HUES64 (cell line): ENCODE data around the gene NCS1.

Source experiments
- H3K27ac ChIP-seq: 2 replicates; pipeline ENCODE4 v1.7.0; 2013; ENCODE audit warnings: low read depth, low read length, inconsistent platforms
- H3K27me3 ChIP-seq: 2 replicates; pipeline ENCODE4 v1.6.1; 2013; ENCODE audit warnings: mild to moderate bottlenecking, low read length; ENCODE audit not compliant: insufficient read depth
- H3K36me3 ChIP-seq: 2 replicates; pipeline ENCODE4 v1.6.1; 2013; ENCODE audit warnings: mild to moderate bottlenecking, low read length; ENCODE audit not compliant: insufficient read depth
- H3K4me1 ChIP-seq: 2 replicates; pipeline ENCODE4 v1.6.1; 2013; ENCODE audit warnings: mild to moderate bottlenecking, low read length, moderate library complexity; ENCODE audit not compliant: insufficient read depth
- H3K4me3 ChIP-seq: 2 replicates; pipeline ENCODE4 v1.5.1; 2013; ENCODE audit warnings: mild to moderate bottlenecking, low read length, moderate library complexity
- H3K9ac ChIP-seq: 2 replicates; pipeline ENCODE4 v1.6.1; 2013; ENCODE audit warnings: mild to moderate bottlenecking, low read depth, low read length
- H3K9me3 ChIP-seq: 2 replicates; pipeline ENCODE4 v1.6.1; 2013; ENCODE audit warnings: low read depth, low read length; ENCODE audit not compliant: insufficient read depth
- WGBS: fragments of 150-250, 120-280 bp; methylation state at CpG from one replicate; pipeline ENCODE4 v1.1.7; 2013; ENCODE audit warnings: missing lambda C conversion rate; 5-methylcytosine and 5-hydroxymethylcytosine counted together

The NCS1 gene

DNA sequence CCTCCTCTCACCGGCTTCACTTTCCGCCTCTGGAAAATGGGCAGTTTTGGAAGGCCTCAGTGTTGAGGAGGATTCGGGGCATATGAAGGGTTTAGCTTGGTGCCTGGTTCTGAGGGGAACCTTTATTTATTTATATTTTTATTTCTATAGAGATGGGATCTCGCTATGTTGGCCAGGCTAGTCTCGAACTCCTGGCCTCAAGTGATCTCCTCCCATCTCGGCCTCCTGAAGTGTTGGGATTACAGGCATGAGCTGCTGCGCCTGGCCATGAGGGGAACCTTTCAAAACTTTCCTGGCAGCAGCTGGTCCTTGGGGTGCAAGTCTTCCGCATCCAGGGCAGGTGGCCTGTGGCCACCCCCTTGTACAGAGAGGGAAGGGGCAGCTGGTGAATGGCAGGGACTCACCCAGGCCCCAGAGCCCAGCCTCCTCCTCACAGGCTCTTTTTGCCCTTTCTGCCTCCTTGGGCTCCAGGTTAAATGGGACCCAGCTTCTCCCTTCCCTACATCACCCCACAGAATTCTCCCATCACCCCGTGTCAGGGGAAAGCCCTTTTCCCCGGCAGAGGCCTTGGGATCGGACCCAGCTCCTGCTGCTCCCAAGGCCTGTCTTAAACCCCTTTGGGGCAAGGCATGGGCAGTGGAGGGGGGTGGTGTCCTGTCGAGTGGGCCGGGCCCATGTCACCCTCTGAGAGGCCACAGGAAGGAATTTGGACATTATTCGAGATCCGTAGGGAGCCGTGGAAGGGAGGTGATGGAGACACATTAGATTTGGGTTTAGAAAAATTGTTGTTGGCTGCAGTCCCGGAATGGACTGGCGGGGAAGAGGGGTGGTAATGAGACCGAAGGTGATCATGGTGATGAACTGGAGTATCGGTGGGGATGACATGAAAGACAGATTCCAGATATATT is 5.9 kb downstream of the NCS1 start:
- Histone ChIP-seq H3K9ac (no peak overlapping the region), H3K36me3 (no peaks in the 10 kb centered on the region), H3K9me3 (no peaks in the 10 kb centered on the region), H3K4me3 (no peak overlapping the region), H3K27ac (no peak overlapping the region), H3K4me1 (peaks cover 3% of the 10 kb centered on the region), H3K27me3 (no peaks in the 10 kb centered on the region)
- 92% methylated on average over 19 of the region's 20 CpGs for WGBS

DNA sequence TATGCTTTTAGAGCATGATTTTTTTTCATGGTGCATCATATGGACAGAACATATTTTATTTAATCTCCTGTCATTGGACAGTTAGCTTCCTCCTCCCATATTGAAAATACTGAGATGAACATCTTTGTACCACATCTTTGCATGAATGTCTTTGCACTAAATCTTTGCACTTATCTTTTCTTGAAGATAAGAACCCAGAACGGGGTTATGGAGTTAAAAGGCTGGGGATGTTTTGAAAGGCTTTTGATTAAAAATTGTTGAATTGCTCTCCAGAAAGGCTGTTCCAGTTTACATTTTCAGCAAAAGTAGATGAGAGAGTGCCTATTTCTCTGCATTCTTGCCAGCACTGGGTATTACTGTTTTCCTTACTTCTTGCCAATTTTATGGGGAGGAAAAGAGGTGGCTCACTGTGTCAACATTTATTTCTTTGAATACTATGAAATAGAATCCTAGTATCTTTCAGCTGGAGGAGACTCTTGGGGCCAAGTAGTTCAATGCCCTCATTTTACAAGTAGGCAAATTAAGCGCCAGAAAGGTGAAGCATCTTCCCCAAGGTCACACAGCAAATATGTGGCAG is 7.2 kb downstream of the NCS1 start:
- H3K27me3 ChIP-seq = no peaks in the 10 kb centered on the region
- no peak overlapping the region for H3K9ac ChIP-seq
- no peak overlapping the region for H3K4me3 ChIP-seq
- 92% methylated on average over 2 of the region's 2 CpGs for WGBS
- no peaks in the 10 kb centered on the region for H3K36me3 ChIP-seq
- no peak overlapping the region for H3K27ac ChIP-seq
- H3K9me3 ChIP-seq = no peaks in the 10 kb centered on the region
- H3K4me1 ChIP-seq = peaks cover 7% of the 10 kb centered on the region

- Histone ChIP-seq H3K4me3 (no peak overlapping the region), H3K9me3 (no peaks in the 10 kb centered on the region), H3K4me1 (peaks cover 13% of the 10 kb centered on the region), H3K27me3 (no peaks in the 10 kb centered on the region), H3K36me3 (no peaks in the 10 kb centered on the region), H3K27ac (no peak overlapping the region), H3K9ac (no peak overlapping the region)
- 95% methylated on average over 12 of the region's 12 CpGs for WGBS
Observed at GRCh38 chr9:130180516-130180915, 8.3 kb downstream of the NCS1 start.

GRCh38 chr9:130181678-130182380 is 9.6 kb downstream of the NCS1 start:
- Histone ChIP-seq H3K36me3 (no peaks in the 10 kb centered on the region), H3K4me3 (no peak overlapping the region), H3K27ac (no peak overlapping the region), H3K9ac (no peak overlapping the region), H3K9me3 (no peaks in the 10 kb centered on the region), H3K4me1 (peaks cover 26% of the 10 kb centered on the region), H3K27me3 (no peaks in the 10 kb centered on the region)
- 95% methylated on average over 33 of the region's 33 CpGs for WGBS

- H3K9ac ChIP-seq = peak overlapping the region; percentile 33; the same call in 1 of the 2 replicates
Observed at GRCh38 chr9:130182381-130182909, 10.2 kb downstream of the NCS1 start.

DNA sequence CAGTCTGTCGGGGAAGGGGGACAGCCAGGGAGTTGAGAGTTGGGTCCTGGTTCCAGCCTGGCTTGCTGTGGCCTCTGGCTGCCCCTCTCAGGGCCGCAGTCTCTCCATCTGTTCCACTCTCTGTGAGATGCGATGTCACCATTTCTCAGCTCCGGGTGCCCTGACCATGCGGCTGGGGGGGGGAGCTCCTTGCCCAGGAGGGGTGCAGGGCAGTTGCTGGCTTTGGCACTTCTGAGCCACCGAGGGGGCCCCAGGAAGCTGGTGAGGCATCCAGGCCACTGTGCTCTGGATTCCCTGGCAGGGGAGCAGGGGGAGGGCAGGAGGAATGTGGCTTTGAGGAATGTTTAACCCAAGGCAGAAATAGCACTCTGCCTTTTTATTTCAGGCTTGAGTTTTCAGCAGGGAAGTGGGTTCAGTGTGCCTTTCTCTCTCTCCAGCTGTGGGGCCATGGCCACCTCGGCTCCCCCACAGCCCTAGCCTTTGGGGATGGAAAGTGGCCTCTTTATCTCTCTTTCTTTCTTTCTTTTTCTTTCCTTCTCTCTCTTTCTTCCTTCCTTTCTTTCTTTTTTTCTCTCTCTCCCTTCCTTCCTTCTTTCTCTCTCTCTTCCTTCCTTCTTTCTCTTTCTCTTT is 11.0 kb downstream of the NCS1 start:
- 62% methylated on average over 7 of the region's 7 CpGs for WGBS

More at GRCh38 chr9:130182381-130182909, 10.2 kb downstream of the NCS1 start:
- H3K4me1 ChIP-seq = peaks cover 30% of the 10 kb centered on the region
- H3K27me3 ChIP-seq = no peaks in the 10 kb centered on the region
- WGBS = 91% methylated on average over 17 of the region's 17 CpGs
- H3K36me3 ChIP-seq = no peaks in the 10 kb centered on the region
- no peak overlapping the region for H3K4me3 ChIP-seq
- H3K27ac ChIP-seq = peak overlapping the region; percentile 72; the same call in 1 of the 2 replicates
- H3K9me3 ChIP-seq = no peaks in the 10 kb centered on the region

GRCh38 chr9:130185017-130185416 is 12.8 kb downstream of the NCS1 start:
- no peak overlapping the region for H3K4me3 ChIP-seq
- H3K27ac ChIP-seq = peak overlapping the region; percentile 59; the same call in 1 of the 2 replicates
- peaks cover 32% of the 10 kb centered on the region for H3K4me1 ChIP-seq
- H3K27me3 ChIP-seq = no peaks in the 10 kb centered on the region
- no peak overlapping the region for H3K9ac ChIP-seq
- 79% methylated on average over 15 of the region's 15 CpGs for WGBS
- H3K36me3 ChIP-seq = no peaks in the 10 kb centered on the region
- H3K9me3 ChIP-seq = no peaks in the 10 kb centered on the region

More for the DNA sequence above, 11.0 kb downstream of the NCS1 start:
- H3K9ac ChIP-seq = peak overlapping the region; percentile 33; the same call in 1 of the 2 replicates
- H3K36me3 ChIP-seq = no peaks in the 10 kb centered on the region
- H3K9me3 ChIP-seq = no peaks in the 10 kb centered on the region
- H3K27ac ChIP-seq = peak overlapping the region; percentile 72
- no peak overlapping the region for H3K4me3 ChIP-seq
- no peaks in the 10 kb centered on the region for H3K27me3 ChIP-seq
- peaks cover 32% of the 10 kb centered on the region for H3K4me1 ChIP-seq

DNA sequence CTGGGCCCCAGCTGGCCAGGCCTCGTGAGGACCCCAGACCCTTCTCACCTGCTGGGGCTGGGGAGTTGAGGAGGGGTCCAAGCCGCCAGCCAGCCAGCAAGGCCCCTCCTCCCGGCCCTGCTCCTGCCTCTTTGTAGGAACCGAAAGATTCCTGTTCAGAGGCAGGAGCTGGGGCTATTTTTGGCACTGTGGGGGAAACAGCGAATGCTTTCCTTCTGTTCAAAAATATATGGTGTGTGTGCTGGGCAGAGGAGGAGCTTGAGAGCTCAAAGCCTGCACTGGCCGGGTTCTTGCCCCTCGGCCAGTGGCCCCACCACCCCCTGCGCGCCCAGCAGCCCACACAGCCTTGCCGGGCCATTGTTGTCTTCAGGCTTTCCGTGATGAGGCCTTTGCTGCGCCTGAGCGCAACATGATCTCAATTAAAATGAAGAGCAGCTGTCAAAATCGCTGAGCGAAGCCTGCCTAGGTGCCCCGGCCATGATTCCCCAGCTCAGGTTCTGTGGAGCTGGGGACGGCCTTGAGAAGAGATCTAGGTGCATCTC is 13.4 kb downstream of the NCS1 start:
- WGBS = 45% methylated on average over 17 of the region's 17 CpGs
- Histone ChIP-seq H3K4me3 (no peak overlapping the region), H3K9me3 (no peaks in the 10 kb centered on the region), H3K27me3 (no peaks in the 10 kb centered on the region), H3K9ac (0 out of 2 replicates have a peak overlapping the region, but pooled peaks have one; percentile 20), H3K27ac (peak overlapping the region; percentile 59; the same call in 1 of the 2 replicates), H3K36me3 (no peaks in the 10 kb centered on the region), H3K4me1 (peaks cover 32% of the 10 kb centered on the region)

- H3K27ac ChIP-seq = peak overlapping the region; percentile 59; the same call in 1 of the 2 replicates
- no peaks in the 10 kb centered on the region for H3K9me3 ChIP-seq
- H3K36me3 ChIP-seq = no peaks in the 10 kb centered on the region
- peaks cover 32% of the 10 kb centered on the region for H3K4me1 ChIP-seq
- no peak overlapping the region for H3K9ac ChIP-seq
- H3K4me3 ChIP-seq = no peak overlapping the region
- WGBS = 73% methylated on average over 6 of the region's 6 CpGs
- H3K27me3 ChIP-seq = no peaks in the 10 kb centered on the region
Observed at GRCh38 chr9:130186051-130186450, 13.8 kb downstream of the NCS1 start.

GRCh38 chr9:130186839-130187522 is 14.8 kb downstream of the NCS1 start:
- Histone ChIP-seq H3K4me3 (0 out of 2 replicates have a peak overlapping the region, but pooled peaks have one; percentile 20), H3K9ac (no peak overlapping the region)

More at GRCh38 chr9:130186839-130187522, 14.8 kb downstream of the NCS1 start:
- Histone ChIP-seq H3K36me3 (no peaks in the 10 kb centered on the region), H3K4me1 (peaks cover 32% of the 10 kb centered on the region), H3K27me3 (no peaks in the 10 kb centered on the region), H3K9me3 (no peaks in the 10 kb centered on the region), H3K27ac (peak overlapping the region; percentile 51)
- 44% methylated on average over 25 of the region's 25 CpGs for WGBS
